H1 (cell line): ENCODE results near the gene SHCBP1L.

ENCODE experiments used
- BRCA1 ChIP-seq: IDR thresholded peaks from 2 replicates; pipeline ENCODE4 v1.6.1; 2012; ENCODE audit warnings: low read depth, low read length, improper control_type of control experiment
- GABPA ChIP-seq: IDR thresholded peaks from 2 replicates; pipeline ENCODE4 v1.6.1; 2011; ENCODE audit warnings: mild to moderate bottlenecking, low read length, moderate library complexity, borderline replicate concordance; ENCODE audit not compliant: insufficient read depth
- JUN ChIP-seq: IDR thresholded peaks from 2 replicates; pipeline ENCODE4 v1.6.1; 2011; ENCODE audit warnings: low read depth, mild to moderate bottlenecking, improper control_type of control experiment, low read length
- MAFK ChIP-seq: IDR thresholded peaks from 2 replicates; pipeline ENCODE4 v1.6.1; 2012; ENCODE audit warnings: low read depth, mild to moderate bottlenecking, improper control_type of control experiment, low read length
- POLR2A ChIP-seq, 2 experiments: IDR thresholded peaks; 1 replicate in 1 of 2; 2 replicates in 1 of 2; pipeline ENCODE4 v1.6.1; 2011; ENCODE audit warnings: low read depth in 2 of 2, low read length in 2 of 2, mild to moderate bottlenecking in 2 of 2; ENCODE audit errors: control extremely low read depth in 1 of 2
- POLR2AphosphoS5 ChIP-seq: IDR thresholded peaks from 2 replicates; pipeline ENCODE4 v1.6.1; 2011; ENCODE audit warnings: low read depth, low read length
- POU5F1 ChIP-seq: IDR thresholded peaks from 2 replicates; pipeline ENCODE4 v1.6.1; 2011; ENCODE audit warnings: low read depth, mild to moderate bottlenecking, low read length, moderate library complexity
- RFX5 ChIP-seq: IDR thresholded peaks from 2 replicates; pipeline ENCODE4 v1.6.1; 2011; ENCODE audit warnings: low read depth, low read length, improper control_type of control experiment, borderline replicate concordance
- TCF12 ChIP-seq: IDR thresholded peaks from 2 replicates; pipeline ENCODE4 v1.6.1; 2011; ENCODE audit warnings: low read depth, mild to moderate bottlenecking, low read length
- TF ChIP-seq, protein P1 (sequence below), 3 experiments: IDR thresholded peaks; 1 replicate in 2 of 3; 2 replicates in 1 of 3; pipeline versions ENCODE4 v1.5.1 to v1.6.1; 2011; ENCODE audit warnings: low read length in 3 of 3, mild to moderate bottlenecking in 3 of 3, inconsistent platforms in 2 of 3, low read depth in 1 of 3, moderate library complexity in 1 of 3; ENCODE audit not compliant: insufficient read depth in 1 of 3; ENCODE audit errors: control extremely low read depth in 1 of 3
- TF ChIP-seq, protein P2 (sequence below): fragments of 300-600 bp; sonication (generic); IDR thresholded peaks from 2 replicates; pipeline ENCODE4 v1.7.1; 2012; ENCODE audit warnings: low read length, moderate library complexity, mild to moderate bottlenecking, inconsistent platforms; ENCODE audit not compliant: insufficient replicate concordance

DNA sequence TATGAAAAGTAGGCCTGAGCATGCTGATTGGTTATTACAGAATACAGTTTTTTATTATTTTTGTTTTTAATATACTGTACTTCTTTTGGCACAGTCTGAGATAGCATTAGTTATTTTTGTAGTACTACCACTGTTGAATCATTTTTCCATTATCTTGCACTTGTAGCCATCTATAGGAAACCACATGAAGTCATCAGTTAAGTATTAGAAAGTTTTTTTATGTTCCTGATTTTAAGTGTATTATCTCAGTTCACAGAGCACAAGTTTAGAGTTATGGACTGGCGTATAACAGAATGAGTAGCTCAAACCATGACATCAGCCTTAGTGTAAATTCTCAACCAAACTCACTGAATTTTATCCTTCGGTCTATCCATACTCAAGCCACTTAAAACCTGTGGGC, 91.0 kb downstream of the SHCBP1L start:
- TF ChIP-seq POLR2A (IDR thresholded peaks at IDR 0.05; ENCODE audit: control extremely low read depth in 1 of 2, low read depth in 2 of 2, low read length in 2 of 2) (no peak), MAFK (no peak), BRCA1 (no peak), TCF12 (no peak), GABPA (no peak), POU5F1 (no peak), RFX5 (no peak), POLR2AphosphoS5 (no peak), JUN (no peak)
- TF ChIP-seq, protein P1, sequence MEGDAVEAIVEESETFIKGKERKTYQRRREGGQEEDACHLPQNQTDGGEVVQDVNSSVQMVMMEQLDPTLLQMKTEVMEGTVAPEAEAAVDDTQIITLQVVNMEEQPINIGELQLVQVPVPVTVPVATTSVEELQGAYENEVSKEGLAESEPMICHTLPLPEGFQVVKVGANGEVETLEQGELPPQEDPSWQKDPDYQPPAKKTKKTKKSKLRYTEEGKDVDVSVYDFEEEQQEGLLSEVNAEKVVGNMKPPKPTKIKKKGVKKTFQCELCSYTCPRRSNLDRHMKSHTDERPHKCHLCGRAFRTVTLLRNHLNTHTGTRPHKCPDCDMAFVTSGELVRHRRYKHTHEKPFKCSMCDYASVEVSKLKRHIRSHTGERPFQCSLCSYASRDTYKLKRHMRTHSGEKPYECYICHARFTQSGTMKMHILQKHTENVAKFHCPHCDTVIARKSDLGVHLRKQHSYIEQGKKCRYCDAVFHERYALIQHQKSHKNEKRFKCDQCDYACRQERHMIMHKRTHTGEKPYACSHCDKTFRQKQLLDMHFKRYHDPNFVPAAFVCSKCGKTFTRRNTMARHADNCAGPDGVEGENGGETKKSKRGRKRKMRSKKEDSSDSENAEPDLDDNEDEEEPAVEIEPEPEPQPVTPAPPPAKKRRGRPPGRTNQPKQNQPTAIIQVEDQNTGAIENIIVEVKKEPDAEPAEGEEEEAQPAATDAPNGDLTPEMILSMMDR (IDR thresholded peaks at IDR 0.05; ENCODE audit: control extremely low read depth in 1 of 3, insufficient read depth in 1 of 3, low read depth in 1 of 3, low read length in 3 of 3) = no peak
- TF ChIP-seq, protein P2, sequence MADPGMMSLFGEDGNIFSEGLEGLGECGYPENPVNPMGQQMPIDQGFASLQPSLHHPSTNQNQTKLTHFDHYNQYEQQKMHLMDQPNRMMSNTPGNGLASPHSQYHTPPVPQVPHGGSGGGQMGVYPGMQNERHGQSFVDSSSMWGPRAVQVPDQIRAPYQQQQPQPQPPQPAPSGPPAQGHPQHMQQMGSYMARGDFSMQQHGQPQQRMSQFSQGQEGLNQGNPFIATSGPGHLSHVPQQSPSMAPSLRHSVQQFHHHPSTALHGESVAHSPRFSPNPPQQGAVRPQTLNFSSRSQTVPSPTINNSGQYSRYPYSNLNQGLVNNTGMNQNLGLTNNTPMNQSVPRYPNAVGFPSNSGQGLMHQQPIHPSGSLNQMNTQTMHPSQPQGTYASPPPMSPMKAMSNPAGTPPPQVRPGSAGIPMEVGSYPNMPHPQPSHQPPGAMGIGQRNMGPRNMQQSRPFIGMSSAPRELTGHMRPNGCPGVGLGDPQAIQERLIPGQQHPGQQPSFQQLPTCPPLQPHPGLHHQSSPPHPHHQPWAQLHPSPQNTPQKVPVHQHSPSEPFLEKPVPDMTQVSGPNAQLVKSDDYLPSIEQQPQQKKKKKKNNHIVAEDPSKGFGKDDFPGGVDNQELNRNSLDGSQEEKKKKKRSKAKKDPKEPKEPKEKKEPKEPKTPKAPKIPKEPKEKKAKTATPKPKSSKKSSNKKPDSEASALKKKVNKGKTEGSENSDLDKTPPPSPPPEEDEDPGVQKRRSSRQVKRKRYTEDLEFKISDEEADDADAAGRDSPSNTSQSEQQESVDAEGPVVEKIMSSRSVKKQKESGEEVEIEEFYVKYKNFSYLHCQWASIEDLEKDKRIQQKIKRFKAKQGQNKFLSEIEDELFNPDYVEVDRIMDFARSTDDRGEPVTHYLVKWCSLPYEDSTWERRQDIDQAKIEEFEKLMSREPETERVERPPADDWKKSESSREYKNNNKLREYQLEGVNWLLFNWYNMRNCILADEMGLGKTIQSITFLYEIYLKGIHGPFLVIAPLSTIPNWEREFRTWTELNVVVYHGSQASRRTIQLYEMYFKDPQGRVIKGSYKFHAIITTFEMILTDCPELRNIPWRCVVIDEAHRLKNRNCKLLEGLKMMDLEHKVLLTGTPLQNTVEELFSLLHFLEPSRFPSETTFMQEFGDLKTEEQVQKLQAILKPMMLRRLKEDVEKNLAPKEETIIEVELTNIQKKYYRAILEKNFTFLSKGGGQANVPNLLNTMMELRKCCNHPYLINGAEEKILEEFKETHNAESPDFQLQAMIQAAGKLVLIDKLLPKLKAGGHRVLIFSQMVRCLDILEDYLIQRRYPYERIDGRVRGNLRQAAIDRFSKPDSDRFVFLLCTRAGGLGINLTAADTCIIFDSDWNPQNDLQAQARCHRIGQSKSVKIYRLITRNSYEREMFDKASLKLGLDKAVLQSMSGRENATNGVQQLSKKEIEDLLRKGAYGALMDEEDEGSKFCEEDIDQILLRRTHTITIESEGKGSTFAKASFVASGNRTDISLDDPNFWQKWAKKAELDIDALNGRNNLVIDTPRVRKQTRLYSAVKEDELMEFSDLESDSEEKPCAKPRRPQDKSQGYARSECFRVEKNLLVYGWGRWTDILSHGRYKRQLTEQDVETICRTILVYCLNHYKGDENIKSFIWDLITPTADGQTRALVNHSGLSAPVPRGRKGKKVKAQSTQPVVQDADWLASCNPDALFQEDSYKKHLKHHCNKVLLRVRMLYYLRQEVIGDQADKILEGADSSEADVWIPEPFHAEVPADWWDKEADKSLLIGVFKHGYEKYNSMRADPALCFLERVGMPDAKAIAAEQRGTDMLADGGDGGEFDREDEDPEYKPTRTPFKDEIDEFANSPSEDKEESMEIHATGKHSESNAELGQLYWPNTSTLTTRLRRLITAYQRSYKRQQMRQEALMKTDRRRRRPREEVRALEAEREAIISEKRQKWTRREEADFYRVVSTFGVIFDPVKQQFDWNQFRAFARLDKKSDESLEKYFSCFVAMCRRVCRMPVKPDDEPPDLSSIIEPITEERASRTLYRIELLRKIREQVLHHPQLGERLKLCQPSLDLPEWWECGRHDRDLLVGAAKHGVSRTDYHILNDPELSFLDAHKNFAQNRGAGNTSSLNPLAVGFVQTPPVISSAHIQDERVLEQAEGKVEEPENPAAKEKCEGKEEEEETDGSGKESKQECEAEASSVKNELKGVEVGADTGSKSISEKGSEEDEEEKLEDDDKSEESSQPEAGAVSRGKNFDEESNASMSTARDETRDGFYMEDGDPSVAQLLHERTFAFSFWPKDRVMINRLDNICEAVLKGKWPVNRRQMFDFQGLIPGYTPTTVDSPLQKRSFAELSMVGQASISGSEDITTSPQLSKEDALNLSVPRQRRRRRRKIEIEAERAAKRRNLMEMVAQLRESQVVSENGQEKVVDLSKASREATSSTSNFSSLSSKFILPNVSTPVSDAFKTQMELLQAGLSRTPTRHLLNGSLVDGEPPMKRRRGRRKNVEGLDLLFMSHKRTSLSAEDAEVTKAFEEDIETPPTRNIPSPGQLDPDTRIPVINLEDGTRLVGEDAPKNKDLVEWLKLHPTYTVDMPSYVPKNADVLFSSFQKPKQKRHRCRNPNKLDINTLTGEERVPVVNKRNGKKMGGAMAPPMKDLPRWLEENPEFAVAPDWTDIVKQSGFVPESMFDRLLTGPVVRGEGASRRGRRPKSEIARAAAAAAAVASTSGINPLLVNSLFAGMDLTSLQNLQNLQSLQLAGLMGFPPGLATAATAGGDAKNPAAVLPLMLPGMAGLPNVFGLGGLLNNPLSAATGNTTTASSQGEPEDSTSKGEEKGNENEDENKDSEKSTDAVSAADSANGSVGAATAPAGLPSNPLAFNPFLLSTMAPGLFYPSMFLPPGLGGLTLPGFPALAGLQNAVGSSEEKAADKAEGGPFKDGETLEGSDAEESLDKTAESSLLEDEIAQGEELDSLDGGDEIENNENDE = no peak
